Neural progenitor cell (in vitro differentiated cells): ENCODE results near the gene FBLN1. TPM values are rescaled to one million over a fixed set of nuclear protein-coding genes. Genes with fewer than 3 reads are reported as not detected.

Experiments used
- DNase-seq: peaks from one replicate; pipeline ENCODE4 v3.0.0-alpha.2; 2016; ENCODE audit warnings: low spot score
- H2AFZ ChIP-seq: fragments of 200-600 bp; sonication (generic); replicated peaks from 2 replicates; pipeline ENCODE4 v1.6.1; 2016; ENCODE audit warnings: antibody characterized with exemption
- H3F3A ChIP-seq: fragments of 200-600 bp; sonication (generic); 2 replicates; pipeline ENCODE4 v1.6.1; 2016; ENCODE audit warnings: antibody characterized with exemption, low read depth
- H3K27ac ChIP-seq: fragments of 200-600 bp; sonication (generic); 2 replicates; pipeline ENCODE4 v1.5.1; 2016; ENCODE audit warnings: mild to moderate bottlenecking
- H3K27me3 ChIP-seq: fragments of 200-600 bp; sonication (generic); 2 replicates; pipeline ENCODE4 v1.6.1; 2016; ENCODE audit warnings: mild to moderate bottlenecking, moderate library complexity
- H3K36me3 ChIP-seq: fragments of 200-600 bp; sonication (generic); 2 replicates; pipeline ENCODE4 v1.5.1; 2016
- H3K4me1 ChIP-seq: fragments of 200-600 bp; sonication (generic); 2 replicates; pipeline ENCODE4 v1.6.1; 2016; ENCODE audit warnings: mixed run types
- H3K4me2 ChIP-seq: fragments of 200-600 bp; sonication (generic); 2 replicates; pipeline ENCODE4 v1.6.1; 2016
- H3K4me3 ChIP-seq: fragments of 200-600 bp; sonication (generic); 2 replicates; pipeline ENCODE4 v1.5.1; 2016
- H3K79me2 ChIP-seq: fragments of 200-600 bp; sonication (generic); 2 replicates; pipeline ENCODE4 v1.6.1; 2016; ENCODE audit warnings: low read depth
- H3K9ac ChIP-seq: fragments of 200-600 bp; sonication (generic); 2 replicates; pipeline ENCODE4 v1.6.1; 2016
- H3K9me3 ChIP-seq: fragments of 200-600 bp; sonication (generic); 2 replicates; pipeline ENCODE4 v1.5.1; 2016; ENCODE audit warnings: low read depth
- H4K20me1 ChIP-seq: fragments of 200-600 bp; sonication (generic); 2 replicates; pipeline ENCODE4 v1.6.1; 2016; ENCODE audit warnings: low read depth
- H3K27ac Mint-ChIP-seq: 3 replicates; pipeline ENCODE4 v1.8.0; 2021; ENCODE audit warnings: mixed read lengths
- H3K27me3 Mint-ChIP-seq: 2 replicates; pipeline ENCODE4 v1.8.0; 2022; ENCODE audit warnings: low read depth, mild to moderate bottlenecking, inconsistent platforms, moderate library complexity, mixed read lengths; ENCODE audit not compliant: insufficient read depth
- H3K36me3 Mint-ChIP-seq: 3 replicates; pipeline ENCODE4 v1.8.0; 2021; ENCODE audit warnings: mixed read lengths
- H3K4me1 Mint-ChIP-seq: 3 replicates; pipeline ENCODE4 v1.8.0; 2021; ENCODE audit warnings: mixed read lengths
- H3K4me3 Mint-ChIP-seq: 3 replicates; pipeline ENCODE4 v1.8.0; 2021; ENCODE audit warnings: mild to moderate bottlenecking, moderate library complexity, mixed read lengths
- H3K9me3 Mint-ChIP-seq: 3 replicates; pipeline ENCODE4 v1.8.0; 2020; ENCODE audit warnings: mixed read lengths
- CTCF ChIP-seq: fragments of 200-600 bp; sonication (generic); IDR thresholded peaks from 2 replicates; pipeline ENCODE4 v1.5.1; 2017; ENCODE audit warnings: antibody characterized with exemption, mild to moderate bottlenecking
- EZH2 ChIP-seq: fragments of 200-600 bp; sonication (generic); IDR thresholded peaks from 2 replicates; pipeline ENCODE4 v1.6.1; 2017; ENCODE audit warnings: antibody characterized with exemption, mild to moderate bottlenecking, moderate library complexity
- EZH2phosphoT487 ChIP-seq: fragments of 200-600 bp; sonication (generic); IDR thresholded peaks from 2 replicates; pipeline ENCODE4 v1.6.1; 2017; ENCODE audit warnings: antibody characterized with exemption
- total RNA-seq: library from RNA; depleted of rRNA; stranded (reverse); fragments of >200 nt; gene quantifications from 2 replicates; pipeline ENCODE4 v1.2.3, GENCODE V29; 2015; ENCODE audit warnings: low replicate concordance

The FBLN1 gene
- total RNA-seq, 1 donor from 2014 or later, result 84.3 TPM

DNA sequence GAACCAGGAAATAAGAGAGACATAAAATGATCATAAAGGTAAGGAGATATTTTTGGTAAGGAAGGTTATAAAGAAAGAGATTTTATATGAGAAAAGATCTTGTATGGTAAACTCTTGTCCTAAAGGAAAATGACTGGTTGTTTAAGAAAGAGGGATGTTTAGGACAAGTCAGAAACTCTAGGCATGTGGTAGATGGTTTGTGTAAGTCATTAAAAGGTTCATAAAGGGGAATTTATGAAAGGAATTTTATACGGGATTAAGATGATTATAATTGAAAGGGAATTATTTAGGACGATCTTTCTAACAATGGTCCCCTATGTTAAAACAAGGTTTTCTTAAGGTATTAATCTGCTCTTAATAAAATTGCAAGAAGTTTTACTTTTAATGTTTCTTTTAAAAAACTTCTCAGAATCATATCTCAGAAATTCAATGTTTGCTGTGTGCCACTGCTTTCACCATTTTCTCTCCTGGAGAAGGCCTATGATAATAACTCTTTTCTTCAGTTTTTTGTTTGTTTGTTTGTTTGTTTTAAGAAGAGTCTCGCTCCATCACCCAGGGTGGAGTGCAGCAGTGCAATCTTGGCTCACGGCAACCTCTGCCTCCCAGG lies 13.8 kb upstream of the FBLN1 start:
- no peak overlapping the region for H3K4me2 ChIP-seq
- DNase-seq, result no peak
- H3K27me3 Mint-ChIP-seq, result peaks cover 17% of the 10 kb centered on the region
- no peaks in the 10 kb centered on the region for H3K36me3 ChIP-seq
- H3K36me3 Mint-ChIP-seq, result peaks cover 7% of the 10 kb centered on the region
- no peaks in the 10 kb centered on the region for H3K4me1 ChIP-seq
- H4K20me1 ChIP-seq, result no peaks in the 10 kb centered on the region
- H2AFZ ChIP-seq, result no peak overlapping the region
- no peak overlapping the region for H3K4me3 ChIP-seq
- no peaks in the 10 kb centered on the region for H3F3A ChIP-seq
- H3K79me2 ChIP-seq, result no peaks in the 10 kb centered on the region
- no peak overlapping the region for H3K27ac ChIP-seq
- H3K9me3 Mint-ChIP-seq, result peaks cover 60% of the 10 kb centered on the region
- peaks cover 26% of the 10 kb centered on the region for H3K9me3 ChIP-seq
- no peak overlapping the region for H3K9ac ChIP-seq
- H3K4me1 Mint-ChIP-seq, result peaks cover 22% of the 10 kb centered on the region
- H3K27me3 ChIP-seq, result no peaks in the 10 kb centered on the region
- H3K27ac Mint-ChIP-seq, result no peak overlapping the region
- TF ChIP-seq EZH2phosphoT487 (no peak), CTCF (no peak), EZH2 (no peak)
- H3K4me3 Mint-ChIP-seq, result no peak overlapping the region

DNA sequence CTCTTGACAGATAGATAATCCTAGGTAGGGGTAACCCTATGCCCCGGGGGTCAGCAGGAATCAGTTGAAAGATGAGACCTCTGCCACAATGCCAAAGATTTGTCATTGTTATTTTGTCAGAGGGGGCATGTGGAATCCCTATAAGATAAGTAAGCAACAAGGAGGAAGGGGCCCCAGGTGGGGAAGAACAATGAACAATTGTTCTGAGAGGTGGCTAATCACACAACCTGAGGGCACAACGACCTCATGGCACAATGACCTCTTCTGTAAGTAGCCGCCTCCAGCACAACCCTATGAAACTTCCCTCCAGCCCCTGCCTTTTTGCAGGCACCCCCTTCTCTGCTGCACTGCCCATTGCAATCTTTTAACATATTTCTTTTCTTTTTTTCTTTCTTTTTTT lies 11.8 kb upstream of the FBLN1 start:
- no peak overlapping the region for H3K27ac Mint-ChIP-seq
- H4K20me1 ChIP-seq, result no peaks in the 10 kb centered on the region
- H3K36me3 Mint-ChIP-seq, result peaks cover 4% of the 10 kb centered on the region
- H3K4me2 ChIP-seq, result no peak overlapping the region
- no peaks in the 10 kb centered on the region for H3K4me1 ChIP-seq
- H3K4me1 Mint-ChIP-seq, result peaks cover 26% of the 10 kb centered on the region
- peaks cover 56% of the 10 kb centered on the region for H3K9me3 Mint-ChIP-seq
- H3K27ac ChIP-seq, result no peak overlapping the region
- no peak for TF ChIP-seq EZH2
- no peak for TF ChIP-seq CTCF
- no peak for TF ChIP-seq EZH2phosphoT487
- H3K27me3 Mint-ChIP-seq, result peaks cover 21% of the 10 kb centered on the region
- H3K4me3 ChIP-seq, result no peak overlapping the region
- no peak overlapping the region for H3K9ac ChIP-seq
- no peak for DNase-seq
- H3K36me3 ChIP-seq, result no peaks in the 10 kb centered on the region
- no peak overlapping the region for H2AFZ ChIP-seq
- H3K9me3 ChIP-seq, result peaks cover 26% of the 10 kb centered on the region
- H3K79me2 ChIP-seq, result no peaks in the 10 kb centered on the region
- no peaks in the 10 kb centered on the region for H3K27me3 ChIP-seq
- no peak overlapping the region for H3K4me3 Mint-ChIP-seq
- no peaks in the 10 kb centered on the region for H3F3A ChIP-seq

GRCh38 chr22:45491841-45492240 lies 10.8 kb upstream of the FBLN1 start:
- Histone ChIP-seq H3K36me3 (no peaks in the 10 kb centered on the region), H3K27me3 (no peaks in the 10 kb centered on the region), H3K27ac (no peak overlapping the region), H3K4me3 (no peak overlapping the region), H3K4me1 (peaks cover 8% of the 10 kb centered on the region), H3K4me2 (no peak overlapping the region), H3K9me3 (peaks cover 26% of the 10 kb centered on the region), H3K9ac (no peak overlapping the region), H3K79me2 (no peaks in the 10 kb centered on the region), H2AFZ (no peak overlapping the region), H3F3A (peaks cover 3% of the 10 kb centered on the region), H4K20me1 (no peaks in the 10 kb centered on the region)
- H3K9me3 Mint-ChIP-seq, result peaks cover 51% of the 10 kb centered on the region
- no peak for DNase-seq
- H3K27ac Mint-ChIP-seq, result no peak overlapping the region
- H3K36me3 Mint-ChIP-seq, result peaks cover 4% of the 10 kb centered on the region
- H3K27me3 Mint-ChIP-seq, result peaks cover 17% of the 10 kb centered on the region
- no peak for TF ChIP-seq EZH2phosphoT487
- TF ChIP-seq CTCF, result no peak
- no peak for TF ChIP-seq EZH2
- H3K4me1 Mint-ChIP-seq, result peaks cover 36% of the 10 kb centered on the region
- no peak overlapping the region for H3K4me3 Mint-ChIP-seq
